Fibroblast of pulmonary artery (primary cell): ENCODE measurements around the gene TMEM239.

Source experiments
- DNase-seq: peaks from one replicate; pipeline ENCODE4 v3.0.0-alpha.2; 2010; ENCODE audit warnings: low read depth
- H3K4me3 ChIP-seq: replicated peaks from 2 replicates; pipeline ENCODE4 v1.5.1; 2011; ENCODE audit warnings: low read depth, mild to moderate bottlenecking, control low read depth, low read length, moderate library complexity
- TF ChIP-seq, protein P1 (sequence below): IDR thresholded peaks from 2 replicates; pipeline ENCODE4 v1.5.1; 2011; ENCODE audit warnings: mild to moderate bottlenecking, control low read depth, low read length, inconsistent platforms; ENCODE audit errors: missing control alignments

The TMEM239 gene

DNA sequence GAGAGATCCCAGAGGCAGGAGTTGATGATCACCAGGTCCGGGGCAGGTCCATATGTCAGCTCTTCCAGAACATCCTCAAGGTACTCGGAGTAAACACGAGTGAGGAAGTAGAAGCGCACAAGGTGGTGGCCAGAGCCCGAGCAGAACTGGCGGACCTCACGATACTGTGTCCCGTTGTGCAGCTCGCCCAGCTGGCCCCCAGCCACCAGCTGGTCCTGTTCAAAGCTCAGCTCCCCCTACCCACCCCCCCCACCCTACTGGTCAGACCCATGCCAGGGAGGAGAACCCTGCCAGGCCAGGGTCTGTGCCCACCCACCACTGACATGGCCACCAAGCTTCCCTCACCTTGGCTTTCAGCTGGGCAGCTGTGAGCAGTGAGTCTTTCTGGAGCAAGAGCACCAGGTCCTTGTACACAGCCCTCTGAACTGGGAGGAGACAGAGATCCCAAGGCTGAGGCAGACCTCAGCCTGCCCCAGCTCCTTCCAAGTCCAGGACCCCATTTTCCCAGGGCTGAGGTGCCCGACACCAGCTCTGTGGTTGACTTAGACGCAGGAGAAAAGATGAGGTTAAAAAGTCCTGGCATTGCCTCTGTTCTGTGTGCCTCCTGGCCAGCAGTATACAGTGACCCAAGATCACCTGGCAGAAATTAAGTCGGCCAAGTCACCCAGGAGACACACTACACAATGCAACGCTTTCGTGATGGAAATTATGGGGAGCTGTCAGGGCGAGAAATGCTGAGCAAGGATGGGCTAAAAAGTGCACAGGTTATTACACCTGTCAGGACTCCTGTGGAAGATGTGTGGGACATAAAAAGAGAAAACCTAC is 22.9 kb downstream of the TMEM239 start:
- TF ChIP-seq, protein P1, sequence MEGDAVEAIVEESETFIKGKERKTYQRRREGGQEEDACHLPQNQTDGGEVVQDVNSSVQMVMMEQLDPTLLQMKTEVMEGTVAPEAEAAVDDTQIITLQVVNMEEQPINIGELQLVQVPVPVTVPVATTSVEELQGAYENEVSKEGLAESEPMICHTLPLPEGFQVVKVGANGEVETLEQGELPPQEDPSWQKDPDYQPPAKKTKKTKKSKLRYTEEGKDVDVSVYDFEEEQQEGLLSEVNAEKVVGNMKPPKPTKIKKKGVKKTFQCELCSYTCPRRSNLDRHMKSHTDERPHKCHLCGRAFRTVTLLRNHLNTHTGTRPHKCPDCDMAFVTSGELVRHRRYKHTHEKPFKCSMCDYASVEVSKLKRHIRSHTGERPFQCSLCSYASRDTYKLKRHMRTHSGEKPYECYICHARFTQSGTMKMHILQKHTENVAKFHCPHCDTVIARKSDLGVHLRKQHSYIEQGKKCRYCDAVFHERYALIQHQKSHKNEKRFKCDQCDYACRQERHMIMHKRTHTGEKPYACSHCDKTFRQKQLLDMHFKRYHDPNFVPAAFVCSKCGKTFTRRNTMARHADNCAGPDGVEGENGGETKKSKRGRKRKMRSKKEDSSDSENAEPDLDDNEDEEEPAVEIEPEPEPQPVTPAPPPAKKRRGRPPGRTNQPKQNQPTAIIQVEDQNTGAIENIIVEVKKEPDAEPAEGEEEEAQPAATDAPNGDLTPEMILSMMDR = no peak
- no peak overlapping the region for H3K4me3 ChIP-seq
- no peak for DNase-seq

DNA sequence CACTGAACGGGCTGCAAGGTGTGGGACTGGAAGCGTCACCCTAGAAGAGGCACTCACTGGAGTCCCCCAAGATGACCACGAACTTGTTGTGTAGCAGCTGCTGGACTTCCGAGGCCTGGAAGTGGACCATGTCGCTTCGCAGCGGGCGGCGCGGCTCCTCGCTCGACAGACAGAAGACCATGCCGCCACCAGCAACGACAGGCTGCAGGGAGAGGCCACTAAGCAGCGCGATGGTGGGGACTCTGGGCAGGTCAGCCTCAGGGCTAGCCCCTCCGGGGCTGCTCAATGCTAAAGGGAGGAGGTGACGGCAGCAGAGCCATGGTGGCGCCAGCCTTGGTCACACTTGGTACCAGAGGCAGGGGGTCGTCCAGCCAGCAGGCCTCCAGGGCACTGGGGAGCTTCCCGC is 23.6 kb downstream of the TMEM239 start:
- TF ChIP-seq, protein P1 = no peak
- DNase-seq = no peak
- peak overlapping the region; percentile 87 for H3K4me3 ChIP-seq

DNA sequence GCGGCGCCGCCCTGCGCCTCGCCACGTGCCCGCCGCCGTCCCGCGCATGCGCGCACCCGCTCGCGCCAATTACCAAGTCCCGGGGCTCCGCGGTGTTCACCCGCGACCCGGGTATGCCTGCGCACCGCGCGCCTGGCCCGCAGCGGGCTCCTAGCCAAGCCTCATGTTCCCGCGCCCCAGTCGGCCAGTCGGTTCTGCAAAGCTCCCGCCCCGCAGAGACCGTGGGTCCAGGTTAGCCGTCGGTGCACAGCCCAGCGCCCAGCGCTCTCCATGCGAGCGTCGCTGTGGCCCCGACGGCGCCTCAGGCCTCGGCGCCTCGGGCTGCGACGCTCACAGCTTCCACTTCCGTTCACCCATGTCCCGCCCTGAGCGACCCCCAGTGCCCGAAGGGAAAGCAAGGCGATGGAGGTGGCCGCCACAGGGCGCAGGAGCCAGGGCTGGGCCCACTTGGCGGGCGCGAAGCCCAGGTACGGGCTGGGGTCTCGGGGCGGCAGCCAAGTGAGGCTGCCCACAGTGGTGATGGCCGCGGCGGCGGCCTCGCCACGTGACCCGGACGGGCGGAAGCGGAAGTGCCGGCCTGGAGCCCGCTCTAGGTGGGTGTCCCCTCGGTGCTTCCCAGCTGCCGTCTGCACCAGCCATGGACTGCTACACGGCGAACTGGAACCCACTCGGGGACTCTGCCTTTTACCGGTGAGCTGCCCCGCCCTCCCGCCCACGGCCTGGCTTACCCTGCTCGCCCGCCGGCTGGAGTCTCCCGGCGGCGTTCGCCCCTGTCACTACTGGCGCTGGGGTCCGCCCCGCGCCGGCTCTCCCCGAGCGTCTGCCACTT is 24.2 kb downstream of the TMEM239 start, which contains the start of the genes PCED1A and VPS16:
PCED1A (minus strand) TSS at position 518 of the 829 bp plus-strand sequence. CDS start 743 bp downstream, outside the sequence.
VPS16 (plus strand) TSS at position 608 of the 829 bp plus-strand sequence; CDS start at position 638, 30 bp downstream.
- peak within 1 kb of the TSS; percentile 87 for H3K4me3 ChIP-seq
- DNase-seq = peak; percentile 89
- TF ChIP-seq, protein P1 = no peak

DNA sequence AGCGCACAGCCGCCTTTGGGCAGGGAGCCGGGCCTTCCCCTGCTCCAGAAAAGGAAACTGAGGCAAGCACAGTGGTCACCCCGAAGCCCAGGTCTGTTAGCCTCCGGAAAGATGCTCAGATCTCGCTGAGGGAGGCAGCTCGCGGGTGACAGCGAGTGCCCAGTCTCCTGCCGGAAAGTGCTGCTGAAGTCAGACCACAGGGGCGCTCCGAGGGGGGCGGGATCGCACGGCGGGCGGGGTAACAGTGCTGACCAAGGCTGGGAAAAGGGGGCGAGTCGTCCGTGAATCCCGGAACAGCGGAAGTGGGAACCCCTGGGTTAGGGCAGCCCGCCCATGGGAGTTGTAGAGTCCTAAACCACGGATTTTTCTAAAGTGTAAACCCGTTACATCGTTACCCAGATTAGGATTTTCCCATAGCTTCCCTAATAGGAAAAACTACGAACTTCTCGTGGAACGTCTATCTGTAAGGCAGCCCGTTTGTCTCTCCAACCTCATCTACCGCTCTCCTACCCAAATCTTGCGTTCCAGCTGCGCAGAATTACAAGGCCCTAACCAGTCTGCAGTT is 24.9 kb downstream of the TMEM239 start:
- peak overlapping the region; percentile 87 for H3K4me3 ChIP-seq
- TF ChIP-seq, protein P1 = no peak
- DNase-seq = peak; percentile 67

DNA sequence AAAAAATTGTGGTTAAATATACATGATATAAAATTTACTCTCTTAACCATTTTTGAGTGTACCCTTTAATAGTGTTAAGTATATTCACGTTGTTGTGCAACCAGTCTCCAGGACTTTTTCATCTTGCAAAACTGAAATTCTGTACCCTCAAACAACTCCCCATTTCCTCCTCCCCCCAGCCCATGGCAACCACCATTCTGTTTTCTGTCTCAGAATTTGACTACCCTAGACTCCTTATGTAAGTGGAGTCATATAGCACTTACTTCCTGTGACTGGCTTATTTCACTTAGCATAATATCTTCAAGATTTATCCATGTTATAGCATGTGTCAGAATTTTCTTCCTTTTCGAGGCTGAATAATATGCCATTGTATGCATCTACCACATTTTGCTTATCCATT is 29.4 kb downstream of the TMEM239 start:
- H3K4me3 ChIP-seq = no peak overlapping the region
- TF ChIP-seq, protein P1 = no peak
- no peak for DNase-seq

DNA sequence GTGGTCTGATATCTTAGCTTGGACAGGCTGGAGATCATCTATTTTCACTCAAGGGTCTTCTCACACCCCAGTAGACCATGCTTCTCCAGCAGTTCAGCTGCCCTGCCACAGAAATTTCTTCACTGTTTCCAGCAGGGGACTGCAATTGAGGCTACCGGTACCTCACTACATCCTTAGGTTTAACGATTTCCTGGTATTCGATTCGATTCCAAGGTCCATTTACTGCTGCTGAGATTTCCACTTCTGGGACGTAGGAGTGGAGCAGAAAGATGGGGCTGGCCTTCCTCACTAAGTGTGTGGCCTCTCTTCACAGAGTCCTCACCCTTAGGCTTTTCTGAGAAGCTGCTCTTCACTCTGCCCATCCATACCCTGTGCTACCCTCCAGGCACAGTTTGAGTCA is 30.5 kb downstream of the TMEM239 start:
- DNase-seq = no peak
- no peak overlapping the region for H3K4me3 ChIP-seq

More for the DNA sequence above, 30.5 kb downstream of the TMEM239 start:
- TF ChIP-seq, protein P1 = no peak
